GM12874 (cell line): ENCODE data around the gene SMIM30.

Experiments used
- TF ChIP-seq, protein P1 (sequence below): IDR thresholded peaks from 2 replicates; pipeline ENCODE4 v1.5.1; 2011; ENCODE audit warnings: low read depth, mild to moderate bottlenecking, control low read depth, low read length, moderate library complexity; ENCODE audit not compliant: insufficient read depth

SMIM30 gene

GRCh38 chr7:113118074-113118959, at the start of gene SMIM30:
SMIM30 (minus strand) TSS chr7:113118554; CDS start chr7:113117578, 976 bp downstream.
- TF ChIP-seq, protein P1, sequence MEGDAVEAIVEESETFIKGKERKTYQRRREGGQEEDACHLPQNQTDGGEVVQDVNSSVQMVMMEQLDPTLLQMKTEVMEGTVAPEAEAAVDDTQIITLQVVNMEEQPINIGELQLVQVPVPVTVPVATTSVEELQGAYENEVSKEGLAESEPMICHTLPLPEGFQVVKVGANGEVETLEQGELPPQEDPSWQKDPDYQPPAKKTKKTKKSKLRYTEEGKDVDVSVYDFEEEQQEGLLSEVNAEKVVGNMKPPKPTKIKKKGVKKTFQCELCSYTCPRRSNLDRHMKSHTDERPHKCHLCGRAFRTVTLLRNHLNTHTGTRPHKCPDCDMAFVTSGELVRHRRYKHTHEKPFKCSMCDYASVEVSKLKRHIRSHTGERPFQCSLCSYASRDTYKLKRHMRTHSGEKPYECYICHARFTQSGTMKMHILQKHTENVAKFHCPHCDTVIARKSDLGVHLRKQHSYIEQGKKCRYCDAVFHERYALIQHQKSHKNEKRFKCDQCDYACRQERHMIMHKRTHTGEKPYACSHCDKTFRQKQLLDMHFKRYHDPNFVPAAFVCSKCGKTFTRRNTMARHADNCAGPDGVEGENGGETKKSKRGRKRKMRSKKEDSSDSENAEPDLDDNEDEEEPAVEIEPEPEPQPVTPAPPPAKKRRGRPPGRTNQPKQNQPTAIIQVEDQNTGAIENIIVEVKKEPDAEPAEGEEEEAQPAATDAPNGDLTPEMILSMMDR: no peak

DNA sequence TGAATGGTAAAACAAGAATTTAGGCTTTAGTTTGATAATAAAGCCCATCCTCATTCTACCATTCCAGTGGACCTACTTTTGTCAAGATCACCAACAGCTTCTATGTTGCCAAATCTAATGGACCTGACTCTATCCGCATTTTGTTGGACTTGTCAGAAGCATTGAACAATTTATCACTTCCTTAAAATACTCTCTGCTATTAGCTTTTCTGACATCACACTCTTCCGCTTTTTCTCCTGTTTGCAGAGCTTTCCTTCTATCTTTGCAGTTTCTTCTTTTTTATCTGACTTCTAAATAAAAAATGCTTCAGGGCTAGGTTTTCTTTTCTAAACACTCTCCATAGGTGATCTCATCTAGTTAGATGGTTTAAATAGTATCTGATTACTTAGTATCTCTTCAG, 42.7 kb upstream of the SMIM30 start:
- TF ChIP-seq, protein P1: no peak

DNA sequence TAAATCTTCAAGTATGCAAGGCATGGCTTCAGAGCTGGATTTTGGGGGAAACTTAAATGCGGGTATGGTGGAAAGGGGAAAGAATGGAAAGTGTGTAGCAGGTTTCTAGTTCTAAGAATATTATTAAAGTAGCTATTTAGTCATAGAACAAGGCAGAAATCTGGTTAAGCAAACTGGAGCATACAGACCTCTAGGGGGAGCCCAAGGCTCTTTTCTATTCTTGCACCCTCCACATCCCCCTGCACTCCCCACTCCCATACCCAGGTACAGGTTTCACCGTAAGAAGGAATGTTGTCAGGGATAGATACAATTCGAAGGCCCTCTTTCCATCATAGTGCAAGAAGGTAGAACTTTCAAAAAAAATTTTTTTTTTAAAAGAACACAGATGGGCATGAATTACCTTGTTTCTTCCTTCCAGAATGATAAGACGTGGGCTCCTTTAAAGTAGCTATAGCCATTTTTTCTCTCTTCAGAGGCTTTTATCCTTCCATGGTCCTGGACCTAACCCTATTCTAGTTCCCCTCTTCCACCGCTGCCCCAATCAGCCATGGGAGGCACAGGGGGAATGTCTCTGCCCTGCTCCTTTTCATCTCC, 41.5 kb upstream of the SMIM30 start:
- TF ChIP-seq, protein P1: peak; percentile 69

DNA sequence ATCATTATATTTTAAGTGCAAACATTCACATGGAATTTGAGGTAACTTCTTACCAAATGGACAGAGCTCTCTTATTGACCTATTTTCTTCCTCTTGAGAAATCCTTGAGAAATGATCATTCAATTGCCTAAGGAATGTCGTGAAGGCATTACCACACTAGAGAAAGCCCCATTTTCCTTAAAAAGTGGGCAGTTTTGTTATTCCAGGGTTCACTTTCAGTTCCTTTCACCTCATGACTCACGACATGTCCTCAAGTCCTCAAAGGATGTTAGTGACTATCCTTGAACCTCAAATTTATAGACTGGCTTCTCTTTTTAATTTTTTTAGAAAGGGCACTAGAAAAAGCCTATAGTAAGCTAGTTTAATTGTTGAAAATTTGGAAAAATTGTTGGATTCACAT, 40.4 kb upstream of the SMIM30 start:
- TF ChIP-seq, protein P1: no peak

- TF ChIP-seq, protein P1: no peak
Observed at GRCh38 chr7:113154117-113154516, 35.8 kb upstream of the SMIM30 start.

- TF ChIP-seq, protein P1: no peak
Observed at GRCh38 chr7:113144817-113145216, 26.5 kb upstream of the SMIM30 start.

GRCh38 chr7:113143486-113144257, 25.3 kb upstream of the SMIM30 start:
- TF ChIP-seq, protein P1: no peak
